D341Med (cell line): ENCODE results near the gene LCP2.

ENCODE experiments used
- DNase-seq: peaks from one replicate; pipeline ENCODE4 v3.0.0; 2012; ENCODE audit warnings: low spot score

The LCP2 gene

GRCh38 chr5:170297589-170298462 lies at the start of gene LCP2:
Gene LCP2, minus strand, starts transcription at chr5:170297777. Its CDS starts 166 bp downstream, at chr5:170297611.
- DNase-seq, result no peak

GRCh38 chr5:170347022-170347567 lies 49.5 kb upstream of the LCP2 start:
- DNase-seq, result no peak

GRCh38 chr5:170345971-170346370 lies 48.4 kb upstream of the LCP2 start:
- no peak for DNase-seq

GRCh38 chr5:170343177-170343576 lies 45.6 kb upstream of the LCP2 start:
- DNase-seq, result no peak

- DNase-seq, result no peak
Measured at GRCh38 chr5:170342153-170342725, 44.7 kb upstream of the LCP2 start.

GRCh38 chr5:170341545-170341944 lies 44.0 kb upstream of the LCP2 start:
- DNase-seq, result no peak

- no peak for DNase-seq
Measured at GRCh38 chr5:170339780-170340167, 42.2 kb upstream of the LCP2 start.

GRCh38 chr5:170338933-170339779 lies 41.6 kb upstream of the LCP2 start:
- no peak for DNase-seq

GRCh38 chr5:170338291-170338690 lies 40.7 kb upstream of the LCP2 start:
- no peak for DNase-seq

- DNase-seq, result no peak
Measured at GRCh38 chr5:170337045-170337733, 39.6 kb upstream of the LCP2 start.

GRCh38 chr5:170336065-170336464 lies 38.5 kb upstream of the LCP2 start:
- DNase-seq, result no peak

GRCh38 chr5:170334626-170335025 lies 37.0 kb upstream of the LCP2 start:
- no peak for DNase-seq

GRCh38 chr5:170333161-170333910 lies 35.8 kb upstream of the LCP2 start:
- DNase-seq, result no peak

GRCh38 chr5:170332058-170332457 lies 34.5 kb upstream of the LCP2 start:
- no peak for DNase-seq

- no peak for DNase-seq
Measured at GRCh38 chr5:170330568-170331054, 33.0 kb upstream of the LCP2 start.

GRCh38 chr5:170329524-170329923 lies 31.9 kb upstream of the LCP2 start:
- DNase-seq, result no peak

GRCh38 chr5:170327829-170328228 lies 30.3 kb upstream of the LCP2 start:
- no peak for DNase-seq

GRCh38 chr5:170327168-170327567 lies 29.6 kb upstream of the LCP2 start:
- DNase-seq, result no peak

GRCh38 chr5:170319301-170319700 lies 21.7 kb upstream of the LCP2 start:
- no peak for DNase-seq

GRCh38 chr5:170317499-170317898 lies 19.9 kb upstream of the LCP2 start:
- DNase-seq, result no peak

- no peak for DNase-seq
Measured at GRCh38 chr5:170316937-170317336, 19.4 kb upstream of the LCP2 start.
